Measurements from ENCODE around the gene HDGF. TPM values are rescaled to one million over a fixed set of nuclear protein-coding genes. Genes with fewer than 3 reads are reported as not detected.

HDGF gene
- total and polyA plus RNA-seq, 2 experiments from 2014 or later, result 106 to 251 TPM

DNA sequence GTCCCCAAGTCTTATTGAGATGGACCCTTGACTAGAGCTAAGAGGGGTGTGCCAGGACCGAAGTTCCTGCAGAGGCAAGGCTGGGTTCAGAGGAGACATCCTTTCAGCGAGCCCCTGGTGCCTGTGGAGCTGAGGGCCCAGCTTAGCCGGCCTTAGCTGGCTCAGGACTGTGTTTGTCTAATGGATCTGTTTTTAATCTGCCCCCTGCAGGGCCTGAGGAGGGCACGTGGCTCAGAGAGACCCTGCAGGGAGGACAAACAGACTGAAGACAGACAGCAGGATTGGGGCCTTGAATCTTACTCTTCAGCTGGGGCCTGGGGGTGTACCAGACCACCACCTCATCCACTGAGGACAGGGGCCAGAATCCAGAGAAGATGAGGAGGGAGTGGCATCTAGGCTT is 47.7 kb downstream of the HDGF start:
- Histone ChIP-seq H4K20me1 (replicated peaks; ENCODE audit: insufficient read depth) (no peaks in the 10 kb centered on the region; the same call in 1 of the 2 replicates), H3K4me2 (peak overlapping the region; percentile 92), H2AFZ (no peak overlapping the region), H3K4me1 (ENCODE audit: insufficient read depth) (peaks cover 39% of the 10 kb centered on the region), H3F3A (replicated peaks; ENCODE audit: low read depth) (peaks cover 22% of the 10 kb centered on the region), H3K36me3 (ENCODE audit: insufficient read depth) (no peaks in the 10 kb centered on the region; the same call in 1 of the 2 replicates), H3K27me3 (ENCODE audit: insufficient read depth) (peaks cover 27% of the 10 kb centered on the region), H3K27ac (ENCODE audit: low read depth) (no peak overlapping the region), H3K9me2 (ENCODE audit: insufficient read depth) (no peaks in the 10 kb centered on the region), H3K4me3 (peak overlapping the region; percentile 67), H3K79me2 (replicated peaks; ENCODE audit: insufficient read depth) (peaks cover 13% of the 10 kb centered on the region)
- H3K27ac Mint-ChIP-seq, result no peak overlapping the region
- no peak for TF ChIP-seq STAT1 (IDR thresholded peaks at IDR 0.05; ENCODE audit: unreplicated experiment)
- TF ChIP-seq CTCF (conservative IDR thresholded peaks at IDR 0.05; ENCODE audit: low read depth in 2 of 2), result 0 out of 4 replicates have a peak, but pooled peaks of 1 of the 2 experiments have one; percentile 4
- TF ChIP-seq, protein P1, sequence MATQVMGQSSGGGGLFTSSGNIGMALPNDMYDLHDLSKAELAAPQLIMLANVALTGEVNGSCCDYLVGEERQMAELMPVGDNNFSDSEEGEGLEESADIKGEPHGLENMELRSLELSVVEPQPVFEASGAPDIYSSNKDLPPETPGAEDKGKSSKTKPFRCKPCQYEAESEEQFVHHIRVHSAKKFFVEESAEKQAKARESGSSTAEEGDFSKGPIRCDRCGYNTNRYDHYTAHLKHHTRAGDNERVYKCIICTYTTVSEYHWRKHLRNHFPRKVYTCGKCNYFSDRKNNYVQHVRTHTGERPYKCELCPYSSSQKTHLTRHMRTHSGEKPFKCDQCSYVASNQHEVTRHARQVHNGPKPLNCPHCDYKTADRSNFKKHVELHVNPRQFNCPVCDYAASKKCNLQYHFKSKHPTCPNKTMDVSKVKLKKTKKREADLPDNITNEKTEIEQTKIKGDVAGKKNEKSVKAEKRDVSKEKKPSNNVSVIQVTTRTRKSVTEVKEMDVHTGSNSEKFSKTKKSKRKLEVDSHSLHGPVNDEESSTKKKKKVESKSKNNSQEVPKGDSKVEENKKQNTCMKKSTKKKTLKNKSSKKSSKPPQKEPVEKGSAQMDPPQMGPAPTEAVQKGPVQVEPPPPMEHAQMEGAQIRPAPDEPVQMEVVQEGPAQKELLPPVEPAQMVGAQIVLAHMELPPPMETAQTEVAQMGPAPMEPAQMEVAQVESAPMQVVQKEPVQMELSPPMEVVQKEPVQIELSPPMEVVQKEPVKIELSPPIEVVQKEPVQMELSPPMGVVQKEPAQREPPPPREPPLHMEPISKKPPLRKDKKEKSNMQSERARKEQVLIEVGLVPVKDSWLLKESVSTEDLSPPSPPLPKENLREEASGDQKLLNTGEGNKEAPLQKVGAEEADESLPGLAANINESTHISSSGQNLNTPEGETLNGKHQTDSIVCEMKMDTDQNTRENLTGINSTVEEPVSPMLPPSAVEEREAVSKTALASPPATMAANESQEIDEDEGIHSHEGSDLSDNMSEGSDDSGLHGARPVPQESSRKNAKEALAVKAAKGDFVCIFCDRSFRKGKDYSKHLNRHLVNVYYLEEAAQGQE (IDR thresholded peaks at IDR 0.05; ENCODE audit: unreplicated experiment), result no peak
- peak; percentile 1 for ATAC-seq
- H3K4me1 Mint-ChIP-seq, result peaks cover 40% of the 10 kb centered on the region
- peaks cover 31% of the 10 kb centered on the region for H3K27me3 Mint-ChIP-seq (ENCODE audit: insufficient read depth, low read depth, poor library complexity)
- no peaks in the 10 kb centered on the region; the same call in 2 of the 3 replicates for H3K9me3 Mint-ChIP-seq
- peak overlapping the region; percentile 83 for H3K4me3 Mint-ChIP-seq
- H3K36me3 Mint-ChIP-seq (ENCODE audit: low read depth), result peaks cover 34% of the 10 kb centered on the region
- no peak for DNase-seq (ENCODE audit: low spot score)

GRCh38 chr1:156703336-156703735 is 48.1 kb downstream of the HDGF start:
- peaks cover 27% of the 10 kb centered on the region for H3K27me3 ChIP-seq (ENCODE audit: insufficient read depth)
- H3K4me3 ChIP-seq, result peak overlapping the region; percentile 67; the same call in 1 of the 2 replicates
- Mint-ChIP-seq H3K36me3 (ENCODE audit: low read depth) (peaks cover 38% of the 10 kb centered on the region), H3K27ac (no peak overlapping the region), H3K4me3 (peak overlapping the region; percentile 83), H3K4me1 (peaks cover 36% of the 10 kb centered on the region), H3K9me3 (no peaks in the 10 kb centered on the region; the same call in 2 of the 3 replicates), H3K27me3 (ENCODE audit: insufficient read depth, low read depth, poor library complexity) (peaks cover 30% of the 10 kb centered on the region)
- peaks cover 22% of the 10 kb centered on the region for H3F3A ChIP-seq (replicated peaks; ENCODE audit: low read depth)
- peaks cover 35% of the 10 kb centered on the region for H3K4me1 ChIP-seq (ENCODE audit: insufficient read depth)
- H3K9me2 ChIP-seq (ENCODE audit: insufficient read depth), result no peaks in the 10 kb centered on the region
- peaks cover 13% of the 10 kb centered on the region for H3K79me2 ChIP-seq (replicated peaks; ENCODE audit: insufficient read depth)
- no peaks in the 10 kb centered on the region; the same call in 1 of the 2 replicates for H3K36me3 ChIP-seq (ENCODE audit: insufficient read depth)
- no peaks in the 10 kb centered on the region; the same call in 1 of the 2 replicates for H4K20me1 ChIP-seq (replicated peaks; ENCODE audit: insufficient read depth)
- H2AFZ ChIP-seq, result no peak overlapping the region
- peak overlapping the region; percentile 92 for H3K4me2 ChIP-seq
- no peak overlapping the region for H3K27ac ChIP-seq (ENCODE audit: low read depth)
- ATAC-seq, result no peak
- DNase-seq (ENCODE audit: low spot score), result no peak
- TF ChIP-seq EZH2 (IDR thresholded peaks at IDR 0.05; ENCODE audit: low read depth, unreplicated experiment) (no peak), POLR2AphosphoS5 (IDR thresholded peaks at IDR 0.05; ENCODE audit: low read depth) (no peak), EZH2phosphoT487 (IDR thresholded peaks at IDR 0.05; ENCODE audit: unreplicated experiment) (no peak), ETS1 (IDR thresholded peaks at IDR 0.05) (no peak), ZNF331 (CRISPR knock-in tag; IDR thresholded peaks at IDR 0.05; ENCODE audit: low read depth) (no peak), CTCF (conservative IDR thresholded peaks at IDR 0.05; ENCODE audit: low read depth in 2 of 2) (no peak), NANOG (IDR thresholded peaks at IDR 0.05; ENCODE audit: borderline replicate concordance) (no peak)
- TF ChIP-seq, protein P1 (IDR thresholded peaks at IDR 0.05; ENCODE audit: unreplicated experiment), result no peak

Data from GM23338 (cell line).